ENCODE data around the gene MAP3K7.

DNA sequence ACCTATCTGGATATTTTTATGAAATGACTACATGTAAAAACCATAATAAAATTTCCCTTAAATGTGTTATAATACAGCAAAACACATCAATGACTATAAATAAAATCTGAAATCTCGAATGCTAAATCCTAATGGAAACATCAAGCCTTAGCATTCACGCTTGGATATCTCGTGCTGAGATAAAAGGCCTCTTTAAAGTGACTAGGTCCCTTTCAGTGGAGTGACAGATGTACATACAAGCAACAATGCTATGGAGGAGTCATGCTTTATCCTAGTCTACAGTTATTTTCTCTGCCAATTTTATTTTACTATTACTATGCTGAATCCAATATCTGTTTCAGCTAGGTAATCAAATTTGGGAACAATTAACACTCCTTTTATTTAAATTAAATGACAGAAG, 72.4 kb downstream of the MAP3K7 start:
- TF ChIP-seq, protein P1, sequence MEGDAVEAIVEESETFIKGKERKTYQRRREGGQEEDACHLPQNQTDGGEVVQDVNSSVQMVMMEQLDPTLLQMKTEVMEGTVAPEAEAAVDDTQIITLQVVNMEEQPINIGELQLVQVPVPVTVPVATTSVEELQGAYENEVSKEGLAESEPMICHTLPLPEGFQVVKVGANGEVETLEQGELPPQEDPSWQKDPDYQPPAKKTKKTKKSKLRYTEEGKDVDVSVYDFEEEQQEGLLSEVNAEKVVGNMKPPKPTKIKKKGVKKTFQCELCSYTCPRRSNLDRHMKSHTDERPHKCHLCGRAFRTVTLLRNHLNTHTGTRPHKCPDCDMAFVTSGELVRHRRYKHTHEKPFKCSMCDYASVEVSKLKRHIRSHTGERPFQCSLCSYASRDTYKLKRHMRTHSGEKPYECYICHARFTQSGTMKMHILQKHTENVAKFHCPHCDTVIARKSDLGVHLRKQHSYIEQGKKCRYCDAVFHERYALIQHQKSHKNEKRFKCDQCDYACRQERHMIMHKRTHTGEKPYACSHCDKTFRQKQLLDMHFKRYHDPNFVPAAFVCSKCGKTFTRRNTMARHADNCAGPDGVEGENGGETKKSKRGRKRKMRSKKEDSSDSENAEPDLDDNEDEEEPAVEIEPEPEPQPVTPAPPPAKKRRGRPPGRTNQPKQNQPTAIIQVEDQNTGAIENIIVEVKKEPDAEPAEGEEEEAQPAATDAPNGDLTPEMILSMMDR (IDR thresholded peaks at IDR 0.05; ENCODE audit: borderline replicate concordance, extremely low read depth, low read length, poor library complexity, severe bottlenecking), result no peak
- TF ChIP-seq EZH2 (IDR thresholded peaks at IDR 0.05; ENCODE audit: borderline replicate concordance, low read depth, low read length, severe bottlenecking), result no peak

Data from DND-41 (cell line).